Heart left ventricle (tissue), 16 donors: ENCODE results near the gene MAPK14. TPM values are rescaled to one million over a fixed set of nuclear protein-coding genes. Genes with fewer than 3 reads are reported as not detected.

Experiments used
- ATAC-seq, 4 donors: fragments of 200-7000 bp; cut with Tn5 transposase; one replicate each; pipeline ENCODE4 v1.9.1; 2020 to 2022; ENCODE audit warnings: moderate library complexity in 4 of 4, mild to moderate bottlenecking in 3 of 4, moderate number of reproducible peaks in 1 of 4
- DNase-seq, 5 donors: peaks; one replicate each; pipeline ENCODE4 v3.0.0-alpha.2; 2020
- H3K27ac ChIP-seq, 12 donors: fragments of 200-600 bp; sonication (generic) in 4 of 12; one replicate each; pipeline versions ENCODE4 v1.5.0 to v1.8.0; 2016 to 2022; ENCODE audit warnings: mild to moderate bottlenecking in 2 of 12
- H3K27me3 ChIP-seq, 9 donors: fragments of 200-600 bp; sonication (generic) in 2 of 9; one replicate each; pipeline versions ENCODE4 v1.5.1 to v1.8.0; 2016 to 2022; ENCODE audit warnings: mild to moderate bottlenecking in 3 of 9
- H3K36me3 ChIP-seq, 9 donors: fragments of 200-600 bp; sonication (generic) in 2 of 9; one replicate each; pipeline versions ENCODE4 v1.5.0 to v1.8.0; 2018 to 2022; ENCODE audit warnings: mild to moderate bottlenecking in 2 of 9
- H3K4me1 ChIP-seq, 12 donors: fragments of 200-600 bp; sonication (generic) in 4 of 12; one replicate each; pipeline versions ENCODE4 v1.5.0 to v1.8.0; 2016 to 2022; ENCODE audit warnings: mild to moderate bottlenecking in 3 of 12
- H3K4me3 ChIP-seq, 12 donors: fragments of 200-600 bp; sonication (generic) in 4 of 12; one replicate each; pipeline versions ENCODE4 v1.5.0 to v1.8.0; 2017 to 2022; ENCODE audit warnings: mild to moderate bottlenecking in 9 of 12, moderate library complexity in 4 of 12
- H3K9me3 ChIP-seq, 12 donors: fragments of 200-600 bp; sonication (generic) in 4 of 12; one replicate each; pipeline versions ENCODE4 v1.5.0 to v1.8.0; 2016 to 2022; ENCODE audit warnings: mild to moderate bottlenecking in 1 of 12
- POLR2A ChIP-seq, 2 donors: fragments of 450-650 bp; IDR thresholded peaks; one replicate each; pipeline ENCODE4 v1.6.1; 2017; ENCODE audit warnings: antibody characterized with exemption in 2 of 2, mild to moderate bottlenecking in 2 of 2, moderate library complexity in 2 of 2
- WGBS, 4 donors: extraction: QIAGEN DNeasy Blood & Tissue Kit in 2 of 4; methylation state at CpG; one replicate each; pipeline versions ENCODE4 v1.1.5 to v1.1.7; 2013 to 2018; 5-methylcytosine and 5-hydroxymethylcytosine counted together
- intact Hi-C, 10 donors: fragments of 100-400 bp; cut with DNase I; formaldehyde crosslinking; loops; one replicate each; pipeline versions ENCODE4 v1.11.1 to v1.14.2; 2022
- polyA plus RNA-seq, 2 donors: library from polyadenylated mRNA; stranded (reverse); fragments of 200-250 nt; gene quantifications; one replicate each; pipeline ENCODE4 v1.2.3, GENCODE V29; 2013
- total RNA-seq, 9 donors: library from RNA; depleted of rRNA in 2 of 9; stranded (reverse); fragments of >200 nt in 2 of 9; fragmentation: NEBNext Ultra II Directional in 3 of 9; extraction: Animal tissue kit (Norgen Biotek cat#: 25700) in 3 of 9; gene quantifications; one replicate each; pipeline versions ENCODE4 v1.1.0 to v1.2.4, GENCODE V29; 2016 to 2023
- TF ChIP-seq, protein P1 (sequence below), 12 donors: fragments of 200-600 bp; sonication (generic) in 4 of 12; IDR thresholded peaks; one replicate each; pipeline versions ENCODE4 v1.5.0 to v1.8.0; 2018 to 2022; ENCODE audit warnings: antibody characterized with exemption in 12 of 12, mild to moderate bottlenecking in 5 of 12
- donor health status: ischemic (EF 13 %, LVEDD 7.1; RV severe dilation, severe dysfunction).
- donor health status: healthy with polysubstance abuse.
- donor health status: DM: no; HTN: yes; CAD: no.
- donor health status: DM: no; HTN: no; CAD: no.
- donor health status: ischemic (EF 25% LVEDD 6.9; RV normal size, moderate dysfunction).
- donor health status: ischemic (EF 25% LVEDD 5.7; RV mildly dilated, moderate dysfunction).
- donor health status: healthy.
- donor health status: DM: yes; HTN: yes; CAD: no.
- donor health status: ischemic (EF 35%, LVEDD 5.7; RV mildly dilated, moderate dysfunction).
- donor health status: nonischemic (EF 11% LVEDD 7.7; RV severe dilation, severe dysfunction).
- donor health status: DM: yes; HTN: yes; CAD: no.
- donor health status: PGD.
- donor health status: ischemic (EF 29% LVEDD 5.4; RV normal size, mild dysfunction).
- donor health status: nonischemic (EF 23%, LVEDD 6.1; RV moderate dilation, normal function).

MAPK14 gene
- total and polyA plus RNA-seq, 11 donors = 7.0 to 46.5 (median 32.3) TPM

GRCh38 chr6:36104836-36105235 is 77.2 kb downstream of the MAPK14 start:
- peak; percentile 64 to 89 (median 86) for ATAC-seq
- Histone ChIP-seq H3K27me3 (no peaks in the 10 kb centered on the region), H3K4me3 (no peak overlapping the region), H3K9me3 (no peaks in the 10 kb centered on the region), H3K4me1 (peaks cover 0 to 17% (median 6%) of the 10 kb centered on the region in 12 donors), H3K27ac (peak overlapping the region in 1 of 12 donors; percentile 26), H3K36me3 (peaks cover 0 to 93% (median 63%) of the 10 kb centered on the region in 9 donors)
- 22 to 36% (median 32%) methylated on average over 2 of the region's 2 CpGs for WGBS, 4 donors
- TF ChIP-seq, protein P1, sequence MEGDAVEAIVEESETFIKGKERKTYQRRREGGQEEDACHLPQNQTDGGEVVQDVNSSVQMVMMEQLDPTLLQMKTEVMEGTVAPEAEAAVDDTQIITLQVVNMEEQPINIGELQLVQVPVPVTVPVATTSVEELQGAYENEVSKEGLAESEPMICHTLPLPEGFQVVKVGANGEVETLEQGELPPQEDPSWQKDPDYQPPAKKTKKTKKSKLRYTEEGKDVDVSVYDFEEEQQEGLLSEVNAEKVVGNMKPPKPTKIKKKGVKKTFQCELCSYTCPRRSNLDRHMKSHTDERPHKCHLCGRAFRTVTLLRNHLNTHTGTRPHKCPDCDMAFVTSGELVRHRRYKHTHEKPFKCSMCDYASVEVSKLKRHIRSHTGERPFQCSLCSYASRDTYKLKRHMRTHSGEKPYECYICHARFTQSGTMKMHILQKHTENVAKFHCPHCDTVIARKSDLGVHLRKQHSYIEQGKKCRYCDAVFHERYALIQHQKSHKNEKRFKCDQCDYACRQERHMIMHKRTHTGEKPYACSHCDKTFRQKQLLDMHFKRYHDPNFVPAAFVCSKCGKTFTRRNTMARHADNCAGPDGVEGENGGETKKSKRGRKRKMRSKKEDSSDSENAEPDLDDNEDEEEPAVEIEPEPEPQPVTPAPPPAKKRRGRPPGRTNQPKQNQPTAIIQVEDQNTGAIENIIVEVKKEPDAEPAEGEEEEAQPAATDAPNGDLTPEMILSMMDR (IDR thresholded peaks at IDR 0.05) = no peak
- TF ChIP-seq POLR2A (IDR thresholded peaks at IDR 0.05) = no peak
- no peak for DNase-seq
- intact Hi-C loops = loop anchor here in 1 of 10 donors (10.0 kb wide), 1 partner anchor 180 kb away; the partner anchor contains the start of gene SRPK1

GRCh38 chr6:36109092-36109491 is 81.5 kb downstream of the MAPK14 start:
- intact Hi-C loops = loop anchor here in 1 of 10 donors (10.0 kb wide), 1 partner anchor 184 kb away; the partner anchor contains the start of gene SRPK1

GRCh38 chr6:36110050-36110449 is 82.4 kb downstream of the MAPK14 start:
- peaks cover 0 to 75% (median 65%) of the 10 kb centered on the region in 9 donors for H3K36me3 ChIP-seq
- no peaks in the 10 kb centered on the region for H3K9me3 ChIP-seq
- 71 to 89% (median 78%) methylated on average over 3 of the region's 3 CpGs for WGBS, 4 donors
- peaks cover 0 to 13% (median 1%) of the 10 kb centered on the region in 12 donors for H3K4me1 ChIP-seq
- no peak overlapping the region for H3K4me3 ChIP-seq
- ATAC-seq (no peak), DNase-seq (no peak)
- no peaks in the 10 kb centered on the region for H3K27me3 ChIP-seq
- intact Hi-C loops = no loop called here
- TF ChIP-seq, protein P1 (IDR thresholded peaks at IDR 0.05) = no peak
- no peak for TF ChIP-seq POLR2A (IDR thresholded peaks at IDR 0.05)
- H3K27ac ChIP-seq = no peak overlapping the region

More at GRCh38 chr6:36109092-36109491, 81.5 kb downstream of the MAPK14 start:
- Histone ChIP-seq H3K36me3 (peaks cover 0 to 83% (median 71%) of the 10 kb centered on the region in 9 donors), H3K9me3 (no peaks in the 10 kb centered on the region), H3K4me1 (peaks cover 0 to 8% (median 2%) of the 10 kb centered on the region in 12 donors), H3K27me3 (no peaks in the 10 kb centered on the region), H3K27ac (peak overlapping the region in 1 of 12 donors; percentile 9), H3K4me3 (no peak overlapping the region)
- ATAC-seq (no peak), DNase-seq (no peak)
- 80 to 91% (median 83%) methylated on average over 7 of the region's 7 CpGs for WGBS, 4 donors
- no peak for TF ChIP-seq POLR2A (IDR thresholded peaks at IDR 0.05)
- TF ChIP-seq, protein P1 (IDR thresholded peaks at IDR 0.05) = no peak

DNA sequence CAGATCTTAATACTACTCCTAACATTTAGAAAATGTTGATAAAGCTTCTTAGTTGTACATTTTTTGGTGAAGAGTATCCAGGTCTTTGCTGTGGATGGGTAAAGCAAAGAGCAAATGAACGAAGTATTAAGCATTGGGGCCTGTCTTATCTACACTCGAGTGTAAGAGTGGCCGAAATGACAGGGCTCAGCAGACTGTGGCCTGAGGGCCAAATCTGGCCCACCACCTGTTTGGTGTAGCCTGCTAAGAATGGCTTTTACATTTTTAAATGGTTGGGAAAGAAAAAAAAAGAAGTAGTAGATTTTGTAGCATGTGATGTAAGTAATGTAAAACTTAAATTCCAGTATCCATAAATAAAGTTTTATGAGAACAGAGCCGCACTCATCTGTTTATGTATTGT is 83.3 kb downstream of the MAPK14 start:
- 82 to 85% (median 85%) methylated on average over 4 of the region's 4 CpGs for WGBS, 4 donors
- Histone ChIP-seq H3K4me1 (peaks cover 0 to 21% (median 0%) of the 10 kb centered on the region in 12 donors), H3K9me3 (no peaks in the 10 kb centered on the region), H3K36me3 (peaks cover 0 to 68% (median 57%) of the 10 kb centered on the region in 9 donors), H3K27me3 (no peaks in the 10 kb centered on the region), H3K27ac (peak overlapping the region in 1 of 12 donors; percentile 18), H3K4me3 (no peak overlapping the region)
- no peak for ATAC-seq
- no peak for TF ChIP-seq POLR2A (IDR thresholded peaks at IDR 0.05)
- TF ChIP-seq, protein P1 (IDR thresholded peaks at IDR 0.05) = no peak
- DNase-seq = no peak
- intact Hi-C loops = no loop called here
